BE2C (cell line): Measurements from ENCODE around the gene KDM2B.

Source experiments
- DNase-seq: peaks from one replicate; pipeline ENCODE4 v3.0.0-alpha.2; 2020
- H3K27me3 ChIP-seq: fragments of 250-450 bp; sonication (Bioruptor Pico); 2 replicates; pipeline ENCODE4 v1.5.1; 2020; ENCODE audit warnings: mild to moderate bottlenecking
- H3K36me3 ChIP-seq: fragments of 250-450 bp; sonication (Bioruptor Pico); 2 replicates; pipeline ENCODE4 v1.5.1; 2020; ENCODE audit warnings: mild to moderate bottlenecking
- H3K4me1 ChIP-seq: fragments of 250-450 bp; sonication (Bioruptor Pico); 2 replicates; pipeline ENCODE4 v1.5.1; 2020
- H3K4me3 ChIP-seq: 2 replicates; pipeline ENCODE4 v1.5.1; 2011; ENCODE audit warnings: low read depth, low read length
- H3K9me3 ChIP-seq: fragments of 250-450 bp; sonication (Bioruptor Pico); 2 replicates; pipeline ENCODE4 v1.5.1; 2020
- TF ChIP-seq, protein P1 (sequence below): IDR thresholded peaks from 2 replicates; pipeline ENCODE4 v1.5.1; 2012; ENCODE audit warnings: mild to moderate bottlenecking, low read depth, low read length

The KDM2B gene

DNA sequence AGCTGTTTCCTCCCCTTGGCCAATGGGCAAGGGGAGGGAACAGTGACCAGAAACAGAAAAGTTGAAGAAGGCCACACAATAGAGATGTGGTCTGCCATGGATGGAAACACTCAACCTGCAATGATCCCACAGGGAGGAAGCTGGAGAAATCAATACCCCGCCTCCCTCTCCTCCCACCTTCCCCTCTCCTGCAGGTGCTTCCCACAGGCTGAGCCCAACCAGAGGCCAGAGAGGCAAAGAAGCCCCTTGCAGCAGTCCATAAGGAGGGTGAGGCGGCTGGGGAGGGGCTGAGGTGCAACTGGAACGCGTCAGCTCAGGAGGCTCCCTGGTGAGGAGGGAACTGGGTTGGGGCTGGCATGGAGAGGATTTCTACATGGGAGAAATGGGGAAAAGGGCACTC, 96.9 kb downstream of the KDM2B start:
- no peaks in the 10 kb centered on the region for H3K9me3 ChIP-seq
- H3K4me1 ChIP-seq: no peaks in the 10 kb centered on the region
- DNase-seq: no peak
- TF ChIP-seq, protein P1, sequence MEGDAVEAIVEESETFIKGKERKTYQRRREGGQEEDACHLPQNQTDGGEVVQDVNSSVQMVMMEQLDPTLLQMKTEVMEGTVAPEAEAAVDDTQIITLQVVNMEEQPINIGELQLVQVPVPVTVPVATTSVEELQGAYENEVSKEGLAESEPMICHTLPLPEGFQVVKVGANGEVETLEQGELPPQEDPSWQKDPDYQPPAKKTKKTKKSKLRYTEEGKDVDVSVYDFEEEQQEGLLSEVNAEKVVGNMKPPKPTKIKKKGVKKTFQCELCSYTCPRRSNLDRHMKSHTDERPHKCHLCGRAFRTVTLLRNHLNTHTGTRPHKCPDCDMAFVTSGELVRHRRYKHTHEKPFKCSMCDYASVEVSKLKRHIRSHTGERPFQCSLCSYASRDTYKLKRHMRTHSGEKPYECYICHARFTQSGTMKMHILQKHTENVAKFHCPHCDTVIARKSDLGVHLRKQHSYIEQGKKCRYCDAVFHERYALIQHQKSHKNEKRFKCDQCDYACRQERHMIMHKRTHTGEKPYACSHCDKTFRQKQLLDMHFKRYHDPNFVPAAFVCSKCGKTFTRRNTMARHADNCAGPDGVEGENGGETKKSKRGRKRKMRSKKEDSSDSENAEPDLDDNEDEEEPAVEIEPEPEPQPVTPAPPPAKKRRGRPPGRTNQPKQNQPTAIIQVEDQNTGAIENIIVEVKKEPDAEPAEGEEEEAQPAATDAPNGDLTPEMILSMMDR: no peak
- no peaks in the 10 kb centered on the region for H3K36me3 ChIP-seq
- no peaks in the 10 kb centered on the region for H3K27me3 ChIP-seq
- H3K4me3 ChIP-seq: no peak overlapping the region

DNA sequence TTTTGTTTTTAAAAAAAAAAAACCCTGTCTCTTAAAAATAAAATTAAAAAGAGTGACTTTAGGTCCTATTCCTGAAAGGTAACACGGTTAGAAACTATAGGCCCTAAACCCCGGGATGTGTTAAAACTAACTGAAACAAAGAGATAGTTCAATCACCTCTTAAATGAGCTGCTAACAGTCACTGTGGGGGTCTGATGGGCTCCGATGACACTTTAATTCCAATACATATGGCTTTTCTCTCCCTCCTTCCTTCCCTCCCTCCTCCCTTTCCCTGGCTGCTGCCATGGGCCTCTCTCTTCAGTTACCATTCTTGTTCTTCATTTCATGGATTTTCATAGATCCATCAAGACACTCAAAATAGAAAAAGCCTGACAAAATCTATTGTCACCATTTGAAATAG, 104.3 kb downstream of the KDM2B start:
- Histone ChIP-seq H3K4me1 (no peaks in the 10 kb centered on the region), H3K9me3 (no peaks in the 10 kb centered on the region), H3K36me3 (no peaks in the 10 kb centered on the region), H3K4me3 (no peak overlapping the region), H3K27me3 (no peaks in the 10 kb centered on the region)
- TF ChIP-seq, protein P1: no peak
- no peak for DNase-seq

DNA sequence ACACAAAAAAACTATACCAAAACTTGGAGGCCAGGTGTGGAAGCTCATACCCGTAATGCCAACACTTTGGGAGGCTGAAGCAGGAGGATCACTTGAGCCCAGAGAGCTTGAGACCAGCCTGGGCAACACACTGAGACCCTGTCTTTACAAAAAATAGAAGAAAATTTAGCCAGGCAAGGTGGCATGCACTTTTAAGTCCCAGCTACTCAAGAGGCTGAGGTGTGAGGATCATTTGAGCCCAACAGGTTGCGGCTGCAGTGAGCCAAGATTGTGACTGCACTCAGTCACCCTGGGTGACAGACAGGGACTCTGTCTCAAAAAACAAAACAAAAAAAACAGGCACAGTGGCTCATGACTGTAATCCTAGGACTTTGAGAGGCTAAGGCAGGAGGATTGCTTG, 105.5 kb downstream of the KDM2B start:
- Histone ChIP-seq H3K4me1 (no peaks in the 10 kb centered on the region), H3K4me3 (no peak overlapping the region), H3K27me3 (no peaks in the 10 kb centered on the region), H3K9me3 (no peaks in the 10 kb centered on the region), H3K36me3 (no peaks in the 10 kb centered on the region)
- DNase-seq: no peak
- TF ChIP-seq, protein P1: no peak

DNA sequence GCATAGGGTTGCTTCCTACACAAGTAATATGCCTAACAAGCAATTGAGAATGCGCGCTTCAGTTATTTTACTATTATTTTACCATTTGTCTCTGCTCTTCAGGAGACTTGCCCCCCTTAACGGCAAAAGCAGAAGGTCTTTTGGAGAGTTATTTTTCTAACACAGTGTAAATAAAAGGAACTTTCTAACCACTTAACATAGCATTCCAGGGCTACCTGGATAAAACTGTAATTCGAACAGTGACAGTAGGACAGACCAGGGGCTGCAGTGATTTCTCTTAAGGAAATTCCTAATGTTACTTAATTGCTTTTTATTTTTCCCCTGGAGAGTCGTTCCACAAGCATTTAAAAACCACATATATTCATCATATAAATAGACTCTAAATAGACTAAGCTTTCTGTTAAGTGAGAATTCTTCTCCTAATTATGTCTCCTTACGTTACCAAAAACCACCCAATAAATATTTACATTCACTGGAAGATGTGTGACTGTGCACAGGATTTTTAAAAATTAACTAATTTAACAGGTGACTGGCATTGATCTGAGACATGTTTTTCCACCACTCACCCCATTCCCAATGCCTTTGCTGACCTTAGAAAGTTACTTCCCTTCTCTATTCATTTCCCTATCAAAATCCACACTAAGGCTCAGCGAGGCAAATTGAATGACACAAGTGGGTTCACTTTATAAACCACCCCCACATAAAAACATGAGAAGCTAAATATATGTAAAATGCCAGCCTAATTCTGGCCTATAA, 108.5 kb downstream of the KDM2B start:
- TF ChIP-seq, protein P1: no peak
- no peaks in the 10 kb centered on the region for H3K4me1 ChIP-seq

DNA sequence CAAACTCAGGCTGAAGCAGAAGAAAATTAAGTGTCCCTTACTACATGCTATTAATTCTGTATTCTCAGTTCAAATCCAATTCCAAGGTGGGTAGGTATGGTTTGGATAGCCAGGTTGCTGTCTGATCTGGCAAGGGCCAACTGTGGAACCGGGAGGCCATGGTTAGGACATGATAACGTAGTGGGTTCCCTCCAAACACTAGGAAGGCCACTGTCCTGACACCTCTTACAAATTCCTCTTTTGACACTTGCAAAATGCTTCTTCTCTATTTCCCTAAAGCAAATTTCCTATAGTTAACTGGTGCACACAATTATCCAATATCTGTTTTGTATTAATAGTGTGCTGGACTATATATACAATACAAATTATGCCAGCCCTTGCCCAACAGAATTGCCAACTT, 110.1 kb downstream of the KDM2B start:
- Histone ChIP-seq H3K36me3 (no peaks in the 10 kb centered on the region), H3K27me3 (no peaks in the 10 kb centered on the region), H3K4me1 (peaks cover 1% of the 10 kb centered on the region; the same call in 1 of the 2 replicates), H3K4me3 (no peak overlapping the region), H3K9me3 (no peaks in the 10 kb centered on the region)
- TF ChIP-seq, protein P1: no peak
- no peak for DNase-seq

More for the DNA sequence above, 108.5 kb downstream of the KDM2B start:
- no peak overlapping the region for H3K4me3 ChIP-seq
- DNase-seq: no peak
- no peaks in the 10 kb centered on the region for H3K36me3 ChIP-seq
- H3K9me3 ChIP-seq: no peaks in the 10 kb centered on the region
- no peaks in the 10 kb centered on the region for H3K27me3 ChIP-seq

DNA sequence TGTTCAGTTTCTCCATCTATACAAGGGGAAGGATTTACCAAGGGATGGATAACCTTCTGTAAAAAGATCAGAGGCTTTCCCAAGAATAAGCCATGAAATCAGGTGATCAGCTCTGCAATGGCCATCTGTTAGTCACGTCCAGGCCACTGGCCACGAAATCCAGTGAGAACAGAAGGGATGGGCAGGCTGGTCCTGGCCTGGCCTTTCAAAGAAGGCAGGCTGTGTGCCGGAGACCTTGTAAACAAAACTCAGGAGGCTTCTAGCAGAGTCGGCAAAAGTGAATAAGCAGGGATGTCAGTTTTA, 112.4 kb downstream of the KDM2B start:
- no peaks in the 10 kb centered on the region; the same call in 1 of the 2 replicates for H3K36me3 ChIP-seq
- no peaks in the 10 kb centered on the region for H3K9me3 ChIP-seq
- no peak overlapping the region; the same call in 1 of the 2 replicates for H3K4me3 ChIP-seq
- no peaks in the 10 kb centered on the region for H3K27me3 ChIP-seq
- TF ChIP-seq, protein P1: no peak
- no peak for DNase-seq
- H3K4me1 ChIP-seq: peaks cover 4% of the 10 kb centered on the region; the same call in 1 of the 2 replicates
